HG03135 (cell line): ENCODE measurements around the gene SLC4A2.

Source experiments
- ATAC-seq: cut with Tn5 transposase; IDR thresholded peaks from one replicate; pipeline ENCODE4 v1.9.1; 2021; ENCODE audit warnings: mild to moderate bottlenecking, moderate library complexity; ENCODE audit not compliant: unreplicated experiment

The SLC4A2 gene

GRCh38 chr7:151110236-151110940 is 51.0 kb downstream of the SLC4A2 start:
- ATAC-seq = no peak

DNA sequence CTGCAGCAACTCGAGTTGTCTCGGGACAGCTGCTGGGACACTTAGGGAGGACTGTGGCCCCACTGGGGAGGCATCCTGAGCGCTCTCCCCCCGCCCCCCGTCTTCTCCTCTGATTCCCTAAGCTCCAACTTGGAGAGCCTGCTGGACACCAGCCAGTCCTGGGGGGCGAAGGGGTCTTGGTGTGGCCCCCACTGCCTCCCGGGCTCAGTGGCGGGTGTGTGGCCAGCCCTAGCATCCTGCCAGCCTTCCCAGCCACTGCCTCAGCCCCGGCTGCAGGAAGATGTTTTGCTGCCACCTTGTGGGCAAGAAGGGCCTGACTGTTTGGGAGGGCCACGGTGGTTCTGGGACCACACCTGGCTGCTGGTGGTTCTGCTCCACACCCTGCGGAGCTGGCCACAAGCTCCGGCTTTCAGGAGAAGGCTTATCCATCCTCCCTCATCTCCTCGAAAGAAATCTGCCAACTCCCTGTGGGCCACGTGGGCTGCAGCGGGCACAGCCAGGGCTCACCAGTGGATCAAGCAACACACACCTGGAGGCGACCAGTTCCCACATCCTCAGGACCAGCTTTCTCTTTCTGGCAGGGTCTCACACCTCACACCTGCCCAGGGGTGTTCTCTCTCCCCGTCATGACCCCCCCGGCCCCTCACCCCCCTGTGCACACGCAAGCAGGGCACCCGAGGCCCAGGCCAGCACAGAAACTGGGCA is 51.7 kb downstream of the SLC4A2 start:
- peak; percentile 52 for ATAC-seq

DNA sequence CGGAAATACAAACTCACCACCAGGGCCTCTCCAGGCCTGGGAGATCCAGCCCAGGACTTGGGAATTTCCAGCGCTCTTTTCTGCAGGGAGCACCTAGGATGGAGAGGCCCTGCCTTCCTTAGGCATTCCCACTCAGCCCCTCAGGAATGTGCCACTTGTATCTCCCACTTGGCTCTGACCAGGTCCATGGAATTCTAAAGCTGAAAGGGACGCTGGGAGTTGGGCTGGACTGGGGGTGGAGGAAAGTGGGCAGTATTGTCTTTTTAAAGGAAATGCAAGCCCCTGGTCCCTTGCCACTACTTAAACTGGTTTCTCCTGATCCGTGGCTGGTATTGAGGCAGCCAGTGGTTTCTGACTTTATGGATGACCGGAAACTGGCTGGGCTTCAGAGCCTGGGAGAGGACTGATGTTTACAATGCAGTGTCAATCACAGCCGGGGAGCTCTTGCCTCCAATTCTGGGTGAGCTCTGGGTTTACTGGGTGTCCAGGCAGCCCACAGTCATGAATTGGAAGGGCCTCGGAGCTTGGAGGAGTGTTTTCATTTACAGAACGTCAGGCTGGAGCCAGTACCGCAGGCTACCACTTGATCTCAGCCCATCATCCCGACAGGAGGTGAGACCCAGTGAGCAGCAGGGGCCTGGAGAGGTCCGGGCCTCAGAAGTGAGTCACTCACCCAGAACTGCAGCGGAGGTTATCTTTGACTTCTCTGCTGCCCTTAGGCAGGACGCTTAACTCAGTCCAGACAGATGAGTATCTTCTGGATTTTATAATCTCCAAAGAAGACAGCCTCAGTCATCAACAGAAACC is 54.2 kb downstream of the SLC4A2 start:
- ATAC-seq = no peak

DNA sequence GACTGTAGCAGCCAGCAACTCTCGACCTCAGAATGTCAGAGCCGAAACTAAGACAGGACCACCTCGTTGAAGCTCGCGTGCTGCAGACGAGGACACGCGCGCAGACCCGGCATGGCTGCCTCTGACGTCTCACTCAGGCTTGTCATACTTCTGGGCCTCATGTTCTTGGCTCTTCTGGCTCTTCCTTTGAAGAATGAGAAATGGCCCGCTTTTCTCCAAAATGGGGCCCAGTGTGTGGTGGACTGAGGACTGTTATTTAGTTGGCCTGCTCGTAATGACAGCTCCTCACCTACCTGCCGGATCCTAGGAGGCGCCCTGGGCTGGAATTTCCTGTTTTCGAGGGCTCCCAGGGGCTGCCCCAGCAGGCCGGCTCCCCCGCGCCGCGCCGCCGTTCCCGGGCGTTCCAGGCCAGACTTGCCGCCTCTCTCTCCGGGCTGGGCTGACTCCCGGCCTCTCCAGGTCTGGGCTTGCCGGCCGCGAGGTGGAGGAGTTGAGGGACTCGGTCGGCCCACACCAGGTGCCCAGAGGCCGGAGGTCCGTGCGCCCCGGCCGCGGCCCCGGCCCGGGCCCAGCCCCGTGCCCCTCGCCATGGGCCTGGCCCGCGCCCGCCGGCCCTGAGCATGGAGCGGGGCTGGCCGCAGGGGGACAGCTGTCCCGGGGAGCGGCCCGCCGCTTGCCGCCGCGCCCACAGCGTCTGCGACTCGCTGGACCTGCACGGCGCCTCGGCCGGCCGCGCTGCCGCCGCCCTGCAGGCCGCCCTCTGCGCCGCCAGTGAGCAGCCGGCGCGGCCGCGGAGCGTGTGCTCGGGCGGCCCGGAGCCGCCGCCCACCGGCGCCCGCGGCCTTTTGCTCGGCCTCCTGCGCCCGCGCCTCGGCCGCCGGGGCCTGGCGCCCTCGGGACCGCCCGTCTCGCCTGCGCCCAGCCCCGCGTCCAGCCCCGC is 55.0 kb downstream of the SLC4A2 start:
- ATAC-seq = no peak

DNA sequence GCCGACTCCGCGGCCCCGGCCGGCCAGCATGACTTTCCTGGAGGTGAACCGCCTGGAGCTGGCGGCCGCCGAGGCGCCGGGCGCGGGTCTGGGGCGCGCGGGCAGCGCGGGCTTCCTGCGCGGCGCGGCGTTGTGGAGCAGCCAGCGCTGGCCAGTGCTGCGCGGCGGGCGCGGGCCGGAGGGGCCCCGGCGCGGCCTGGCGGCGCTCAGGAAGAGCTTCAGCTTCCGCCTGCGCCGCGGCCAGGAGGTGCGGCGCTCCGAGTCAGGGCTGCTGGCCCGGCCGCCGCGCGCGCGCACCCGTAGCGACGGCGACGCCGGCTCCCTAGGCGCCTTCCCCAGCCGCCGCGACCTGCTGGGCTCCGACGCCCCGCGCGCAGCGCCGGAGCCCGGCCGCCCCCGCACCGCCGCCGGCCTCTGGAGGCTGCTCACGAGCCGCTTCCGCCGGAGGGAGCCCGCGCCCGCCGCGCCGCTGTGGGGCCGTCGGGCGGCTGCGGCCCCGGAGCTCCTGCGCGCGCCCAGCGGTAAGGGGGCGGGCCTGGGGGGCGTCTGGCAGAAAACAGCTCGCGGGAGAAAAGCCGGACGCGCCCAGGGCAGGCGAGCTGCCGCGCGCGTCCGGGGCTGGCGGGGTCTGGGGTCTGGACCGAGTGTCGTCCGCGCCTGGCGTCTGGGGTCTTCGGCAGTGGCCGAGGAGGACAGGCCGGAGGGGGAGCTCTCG is 55.9 kb downstream of the SLC4A2 start:
- no peak for ATAC-seq

DNA sequence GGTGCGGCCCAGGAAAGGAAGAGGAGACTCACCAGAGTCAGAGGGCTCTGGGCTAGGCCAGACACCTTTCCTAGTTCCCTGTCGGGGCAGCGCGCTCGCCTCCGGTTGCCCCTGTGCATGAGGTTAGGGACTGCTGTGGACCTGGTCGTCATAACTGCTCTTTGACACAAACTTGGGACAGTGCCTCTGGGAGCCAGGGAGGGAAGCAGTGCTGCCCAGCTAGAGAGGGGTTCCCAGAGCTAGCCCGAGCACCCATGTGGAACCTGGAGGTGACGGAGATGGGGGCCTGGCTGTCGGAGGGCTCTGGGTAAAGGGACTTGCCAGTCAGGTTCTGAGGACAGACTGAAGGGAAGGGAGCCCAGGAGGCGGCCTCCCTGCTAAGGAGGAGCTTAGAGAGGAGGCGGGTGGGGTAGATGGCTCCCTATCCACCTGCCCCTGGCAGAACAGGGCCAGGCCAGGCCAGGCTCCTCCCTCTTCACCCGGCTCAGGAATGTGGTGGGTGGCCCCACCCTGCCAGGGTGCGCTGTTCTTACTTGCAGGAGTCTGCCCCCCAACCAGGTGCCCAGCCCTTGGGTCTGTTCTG is 56.5 kb downstream of the SLC4A2 start:
- no peak for ATAC-seq

- no peak for ATAC-seq
Measured at GRCh38 chr7:151116603-151117440, 57.4 kb downstream of the SLC4A2 start.

GRCh38 chr7:151117565-151117964 is 58.2 kb downstream of the SLC4A2 start:
- no peak for ATAC-seq

GRCh38 chr7:151118108-151119054 is 59.0 kb downstream of the SLC4A2 start:
- no peak for ATAC-seq

- ATAC-seq = no peak
Measured at GRCh38 chr7:151119055-151119415, 59.6 kb downstream of the SLC4A2 start.

DNA sequence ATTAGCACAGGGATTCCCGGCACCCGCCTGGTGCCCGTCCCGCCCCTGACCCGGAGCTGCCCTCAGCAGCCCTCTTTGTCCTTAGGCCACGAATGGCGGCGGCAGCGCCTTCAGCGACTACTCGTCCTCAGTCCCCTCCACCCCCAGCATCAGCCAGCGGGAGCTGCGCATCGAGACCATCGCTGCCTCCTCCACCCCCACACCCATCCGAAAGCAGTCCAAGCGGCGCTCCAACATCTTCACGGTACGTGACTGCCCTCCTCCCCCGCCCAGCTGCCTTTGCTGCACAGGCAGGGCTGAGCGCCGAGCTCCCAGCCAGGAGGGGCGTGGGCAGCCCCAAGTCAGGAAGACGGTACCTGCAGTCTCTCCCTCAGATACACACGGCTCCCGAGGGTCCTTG is 60.5 kb downstream of the SLC4A2 start:
- ATAC-seq = no peak

DNA sequence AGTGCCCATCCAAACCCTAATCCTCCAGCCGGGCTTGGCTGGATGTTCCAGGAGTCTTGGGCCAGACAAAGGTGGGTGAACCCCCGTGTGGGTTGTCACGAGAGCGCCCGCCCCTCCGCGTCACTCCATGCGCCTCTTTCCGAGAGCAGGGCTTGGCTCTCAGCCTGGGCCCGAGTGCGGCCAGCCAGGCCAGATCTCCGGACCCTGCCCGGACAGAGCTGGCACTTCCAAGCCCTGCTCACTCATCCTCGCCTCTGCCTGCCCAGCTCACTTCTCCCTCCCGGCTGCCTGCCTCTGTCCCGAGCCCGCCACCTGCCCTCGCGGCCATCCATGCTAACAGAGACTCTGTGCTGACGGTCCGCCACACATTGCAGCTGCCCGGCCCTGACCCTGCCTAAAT is 61.5 kb downstream of the SLC4A2 start:
- ATAC-seq = no peak

- ATAC-seq = no peak
Measured at GRCh38 chr7:151121380-151122170, 62.2 kb downstream of the SLC4A2 start.

DNA sequence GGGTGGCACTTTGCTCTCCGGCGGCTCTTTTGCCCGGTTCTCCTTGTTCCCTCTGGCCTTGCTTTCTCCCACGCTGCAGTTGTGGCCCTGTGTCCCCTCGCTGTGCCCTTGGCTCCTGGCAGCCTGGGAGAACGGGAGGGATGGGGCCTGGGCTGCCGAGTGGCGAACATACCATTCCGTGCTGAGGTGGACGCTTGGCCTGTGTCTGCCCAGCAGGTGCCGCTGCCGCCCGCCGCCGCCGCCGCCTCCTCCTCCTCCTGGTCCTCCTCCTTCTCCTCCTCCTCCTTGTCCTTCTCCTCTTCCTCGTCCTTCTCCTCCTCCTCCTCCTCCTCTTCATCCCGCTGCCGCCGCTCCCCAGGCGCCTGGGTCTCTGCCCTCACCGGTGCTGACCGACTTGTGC is 62.9 kb downstream of the SLC4A2 start:
- no peak for ATAC-seq

DNA sequence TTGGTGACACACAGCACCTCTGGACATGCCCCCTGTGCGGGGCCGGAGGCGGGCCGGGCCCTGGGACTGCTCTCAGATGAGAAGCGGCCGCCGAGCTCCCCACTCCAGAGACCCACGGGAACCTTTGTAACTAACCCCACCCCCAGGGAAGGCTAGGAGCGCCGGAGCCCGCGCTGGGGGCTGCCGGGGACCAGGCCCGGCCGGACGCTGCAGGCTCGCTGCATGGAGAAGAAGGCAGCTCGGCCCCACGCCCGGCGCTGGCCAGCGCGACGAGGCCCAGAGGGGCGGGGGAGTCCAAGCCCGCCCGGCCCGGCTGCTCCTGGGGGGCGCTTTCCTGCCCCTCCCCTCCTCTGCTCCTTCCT is 63.4 kb downstream of the SLC4A2 start:
- ATAC-seq = no peak

DNA sequence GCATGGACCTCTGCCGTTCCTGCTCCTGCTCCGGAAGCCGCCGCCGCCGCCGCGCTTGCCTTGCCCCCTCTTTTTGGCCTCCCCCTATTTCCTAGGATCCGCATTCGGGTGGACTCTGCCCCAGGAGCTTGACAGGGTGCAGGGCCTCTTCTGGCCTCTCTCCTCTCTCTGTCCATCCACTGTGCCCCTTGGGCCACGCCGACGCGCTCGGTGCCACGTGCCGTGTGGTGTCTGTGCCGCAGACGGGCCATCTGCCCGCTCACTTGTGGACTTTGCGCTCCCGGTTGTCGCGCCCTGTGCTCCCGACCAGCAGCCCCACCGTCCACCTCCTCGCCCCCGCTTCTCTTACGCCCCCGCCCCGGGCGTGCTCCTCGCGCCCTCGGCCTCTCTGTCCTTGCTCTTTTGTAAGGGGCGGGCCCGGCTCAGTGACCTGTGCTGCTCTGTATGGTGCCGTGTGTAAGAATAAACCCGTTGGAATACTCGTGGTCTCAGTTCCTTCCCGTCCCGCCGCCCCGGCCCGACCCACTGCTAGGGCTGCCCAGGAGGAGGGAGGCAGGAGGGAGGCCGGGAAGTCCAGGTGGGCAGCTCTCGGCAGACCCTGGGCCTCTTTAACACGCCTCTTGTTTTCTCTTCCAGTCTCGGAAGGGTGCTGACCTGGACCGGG is 63.9 kb downstream of the SLC4A2 start:
- no peak for ATAC-seq
